WI38 (cell line): ENCODE measurements around the gene CCBE1.

Source experiments
- H3K4me3 ChIP-seq: 2 replicates; pipeline ENCODE4 v1.5.1; 2011; ENCODE audit warnings: low read depth, mild to moderate bottlenecking, control low read depth, low read length
- TF ChIP-seq, protein P1 (sequence below): IDR thresholded peaks from 2 replicates; pipeline ENCODE4 v1.5.1; 2012; ENCODE audit warnings: low read depth, mild to moderate bottlenecking, control low read depth, low read length

Gene CCBE1

DNA sequence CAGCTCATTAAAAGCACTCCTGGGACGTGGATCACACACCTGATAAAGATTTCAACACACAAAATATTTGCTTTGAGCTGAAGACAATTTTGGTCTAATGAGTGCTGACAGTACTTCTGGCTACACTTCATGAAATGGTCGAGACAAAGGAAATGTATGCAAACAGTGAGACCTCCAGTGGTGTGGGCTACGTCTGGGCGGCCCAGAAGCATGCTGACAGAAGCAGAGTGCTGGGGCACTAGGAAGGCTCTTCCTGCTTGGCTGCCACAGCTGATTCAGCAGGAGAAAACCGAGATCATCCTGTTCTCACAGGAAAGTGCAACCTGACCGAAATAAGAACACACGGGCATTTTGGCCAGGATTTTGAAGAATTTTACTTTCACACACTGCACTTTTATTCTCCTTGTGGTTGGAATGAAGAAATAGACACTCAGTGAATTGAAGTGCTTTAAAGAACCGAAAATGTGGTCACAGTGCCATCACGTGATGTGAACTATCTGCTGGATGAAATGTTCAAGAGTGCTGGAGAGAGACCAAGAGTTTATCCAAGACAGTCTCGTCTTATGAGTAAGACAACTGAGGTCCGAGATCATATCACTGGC, 149.5 kb downstream of the CCBE1 start:
- H3K4me3 ChIP-seq = 0 out of 2 replicates have a peak overlapping the region, but pooled peaks have one; percentile 9
- TF ChIP-seq, protein P1, sequence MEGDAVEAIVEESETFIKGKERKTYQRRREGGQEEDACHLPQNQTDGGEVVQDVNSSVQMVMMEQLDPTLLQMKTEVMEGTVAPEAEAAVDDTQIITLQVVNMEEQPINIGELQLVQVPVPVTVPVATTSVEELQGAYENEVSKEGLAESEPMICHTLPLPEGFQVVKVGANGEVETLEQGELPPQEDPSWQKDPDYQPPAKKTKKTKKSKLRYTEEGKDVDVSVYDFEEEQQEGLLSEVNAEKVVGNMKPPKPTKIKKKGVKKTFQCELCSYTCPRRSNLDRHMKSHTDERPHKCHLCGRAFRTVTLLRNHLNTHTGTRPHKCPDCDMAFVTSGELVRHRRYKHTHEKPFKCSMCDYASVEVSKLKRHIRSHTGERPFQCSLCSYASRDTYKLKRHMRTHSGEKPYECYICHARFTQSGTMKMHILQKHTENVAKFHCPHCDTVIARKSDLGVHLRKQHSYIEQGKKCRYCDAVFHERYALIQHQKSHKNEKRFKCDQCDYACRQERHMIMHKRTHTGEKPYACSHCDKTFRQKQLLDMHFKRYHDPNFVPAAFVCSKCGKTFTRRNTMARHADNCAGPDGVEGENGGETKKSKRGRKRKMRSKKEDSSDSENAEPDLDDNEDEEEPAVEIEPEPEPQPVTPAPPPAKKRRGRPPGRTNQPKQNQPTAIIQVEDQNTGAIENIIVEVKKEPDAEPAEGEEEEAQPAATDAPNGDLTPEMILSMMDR = no peak

GRCh38 chr18:59546188-59546587, 151.0 kb downstream of the CCBE1 start:
- TF ChIP-seq, protein P1 = no peak
- H3K4me3 ChIP-seq = no peak overlapping the region

DNA sequence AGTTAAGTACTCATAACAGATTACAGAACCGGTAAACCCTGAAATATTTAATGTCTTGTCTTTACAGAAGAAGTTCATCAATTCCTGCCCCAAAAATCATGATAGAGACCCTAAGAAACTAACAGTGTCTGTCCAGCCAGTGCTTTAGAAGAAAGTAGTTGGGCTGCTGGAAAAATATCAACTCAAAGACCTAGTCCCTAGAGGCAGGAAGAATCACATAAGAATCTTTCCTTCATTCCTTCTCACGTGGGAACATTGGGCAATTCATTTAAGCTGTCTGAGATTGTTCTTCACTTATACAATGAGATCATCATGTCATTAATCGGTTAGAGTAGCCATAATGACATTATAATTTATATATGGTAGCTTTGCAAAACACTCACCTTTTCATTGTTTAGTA, 156.4 kb downstream of the CCBE1 start:
- TF ChIP-seq, protein P1 = no peak
- no peak overlapping the region for H3K4me3 ChIP-seq

DNA sequence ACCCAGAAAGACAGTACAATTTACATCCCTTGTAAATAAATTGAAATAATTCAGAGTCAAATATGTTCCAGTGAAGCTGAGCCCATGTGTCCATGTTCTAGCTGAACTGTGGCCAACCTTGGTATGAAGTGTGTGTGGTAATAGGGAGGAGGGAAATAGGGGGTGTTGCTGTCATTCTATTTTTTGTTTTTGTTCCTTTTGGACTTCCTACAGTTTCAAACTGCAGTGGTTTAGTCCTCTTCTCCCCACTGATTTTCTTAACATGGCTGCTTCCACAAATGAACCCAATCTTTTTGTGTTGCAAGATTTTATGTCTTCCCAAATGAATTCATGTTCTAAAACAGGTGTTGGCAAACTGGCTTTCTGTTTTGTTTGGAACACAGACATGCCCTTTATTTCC, 156.9 kb downstream of the CCBE1 start:
- TF ChIP-seq, protein P1 = no peak

GRCh38 chr18:59539108-59539507, 158.1 kb downstream of the CCBE1 start:
- no peak overlapping the region for H3K4me3 ChIP-seq
- TF ChIP-seq, protein P1 = no peak

More for the DNA sequence above, 156.9 kb downstream of the CCBE1 start:
- no peak overlapping the region for H3K4me3 ChIP-seq

DNA sequence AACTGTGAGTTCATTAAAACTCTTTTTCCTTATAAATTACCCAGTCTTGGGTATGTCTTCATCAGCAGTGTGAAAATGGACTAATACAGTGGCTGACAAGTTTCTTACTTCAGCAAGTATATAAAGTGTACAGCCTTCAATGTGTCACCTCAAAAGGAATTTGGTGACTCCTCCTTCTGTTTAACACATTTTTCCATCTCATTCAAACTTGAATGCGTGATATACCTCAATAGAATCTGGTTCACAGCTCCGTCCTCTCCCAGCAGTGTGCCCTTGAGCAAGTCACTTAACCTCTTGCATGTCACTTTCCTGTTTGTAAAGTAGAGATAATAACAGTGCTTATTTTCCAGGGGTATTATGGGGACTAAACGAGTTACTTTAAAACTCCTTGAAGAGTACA, 159.6 kb downstream of the CCBE1 start:
- H3K4me3 ChIP-seq = no peak overlapping the region

DNA sequence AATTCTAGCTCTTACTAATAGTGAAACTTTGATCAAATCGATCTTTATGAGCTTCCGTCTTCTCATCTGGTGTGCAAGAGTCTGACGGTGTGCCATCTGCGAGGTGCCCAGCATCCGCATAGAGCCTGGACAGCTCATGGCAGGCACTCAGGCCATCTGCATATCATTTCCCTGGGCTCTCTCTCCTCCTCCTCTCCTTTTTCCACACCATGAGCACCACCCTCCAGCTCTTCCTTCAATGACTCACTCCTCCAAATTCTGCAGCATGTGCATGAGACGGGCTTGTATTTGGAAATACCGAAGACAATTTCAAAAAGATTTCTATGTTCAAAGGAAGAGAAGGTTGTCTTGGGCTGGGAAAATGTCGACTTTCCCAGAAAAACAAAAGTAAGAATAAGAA, 161.1 kb downstream of the CCBE1 start:
- no peak overlapping the region for H3K4me3 ChIP-seq
- TF ChIP-seq, protein P1 = no peak

More for the DNA sequence above, 159.6 kb downstream of the CCBE1 start:
- TF ChIP-seq, protein P1 = no peak
